H1 (cell line): ENCODE results near the gene AP3D1. TPM values are rescaled to one million over a fixed set of nuclear protein-coding genes. Genes with fewer than 3 reads are reported as not detected.

Experiments
- ATF3 ChIP-seq: IDR thresholded peaks from 2 replicates; pipeline ENCODE4 v1.6.1; 2011; ENCODE audit warnings: low read depth, mild to moderate bottlenecking, low read length; ENCODE audit not compliant: insufficient read depth
- BCL11A ChIP-seq, 2 experiments: IDR thresholded peaks; one replicate each; pipeline ENCODE4 v1.6.1; 2011; ENCODE audit warnings: low read depth in 2 of 2, low read length in 2 of 2, mild to moderate bottlenecking in 2 of 2
- CHD7 ChIP-seq: fragments of 300-600 bp; sonication (generic); IDR thresholded peaks from 2 replicates; pipeline ENCODE4 v1.7.1; 2012; ENCODE audit warnings: low read length, moderate library complexity, mild to moderate bottlenecking, inconsistent platforms; ENCODE audit not compliant: insufficient replicate concordance
- POLR2AphosphoS5 ChIP-seq: IDR thresholded peaks from 2 replicates; pipeline ENCODE4 v1.6.1; 2011; ENCODE audit warnings: low read depth, low read length
- SIX5 ChIP-seq: IDR thresholded peaks from 2 replicates; pipeline ENCODE4 v1.6.1; 2011; ENCODE audit warnings: mild to moderate bottlenecking, low read depth, low read length
- TBP ChIP-seq: IDR thresholded peaks from 2 replicates; pipeline ENCODE4 v1.6.1; 2011; ENCODE audit warnings: low read depth, low read length, improper control_type of control experiment
- polyA plus RNA-seq, 7 experiments: library from polyadenylated mRNA; depleted of rRNA in 3 of 7; stranded (reverse) in 5 of 7; unstranded in 2 of 7; fragments of >200 nt in 5 of 7; fragments of 200-250 nt in 2 of 7; gene quantifications; 1 replicate in 5 of 7; 2 replicates in 1 of 7; 4 replicates in 1 of 7; pipeline versions ENCODE4 v1.2.1 to v1.2.3, GENCODE V29; 2011 to 2013; ENCODE audit warnings: missing spikeins in 2 of 7, mixed read lengths in 2 of 7
- total RNA-seq: library from RNA; stranded (reverse); fragmentation: NEBNext Ultra II Directional; extraction: Animal tissue kit (Norgen Biotek cat#: 25700); gene quantifications from 2 replicates; pipeline ENCODE4 v1.2.1, GENCODE V29; 2021

AP3D1 gene
- total and polyA plus RNA-seq, 2 of the 8 experiments (the other 6 are each of a cell fraction or from before 2014, with no cell fraction given), result 161 to 174 TPM

GRCh38 chr19:2109046-2109864, 42.1 kb downstream of the AP3D1 start (continued):
- TF ChIP-seq CHD7 (no peak), ATF3 (no peak), SIX5 (no peak), BCL11A (IDR thresholded peaks at IDR 0.05; ENCODE audit: low read depth in 2 of 2, low read length in 2 of 2) (no peak), POLR2AphosphoS5 (no peak), TBP (no peak)
